GM19035 (cell line): ENCODE measurements around the gene TCAIM.
"Not testable (repeated sequence)": the region's sequence is repeated elsewhere in the genome, so short reads cannot be mapped to it uniquely, and the experiment has no call there.

ENCODE experiments used
- ATAC-seq: cut with Tn5 transposase; IDR thresholded peaks from one replicate; pipeline ENCODE4 v1.9.1; 2021; ENCODE audit not compliant: unreplicated experiment

The TCAIM gene

GRCh38 chr3:44342176-44342790, 3.7 kb downstream of the TCAIM start:
- ATAC-seq = no peak

GRCh38 chr3:44343421-44343820, 4.9 kb downstream of the TCAIM start:
- ATAC-seq = no peak

DNA sequence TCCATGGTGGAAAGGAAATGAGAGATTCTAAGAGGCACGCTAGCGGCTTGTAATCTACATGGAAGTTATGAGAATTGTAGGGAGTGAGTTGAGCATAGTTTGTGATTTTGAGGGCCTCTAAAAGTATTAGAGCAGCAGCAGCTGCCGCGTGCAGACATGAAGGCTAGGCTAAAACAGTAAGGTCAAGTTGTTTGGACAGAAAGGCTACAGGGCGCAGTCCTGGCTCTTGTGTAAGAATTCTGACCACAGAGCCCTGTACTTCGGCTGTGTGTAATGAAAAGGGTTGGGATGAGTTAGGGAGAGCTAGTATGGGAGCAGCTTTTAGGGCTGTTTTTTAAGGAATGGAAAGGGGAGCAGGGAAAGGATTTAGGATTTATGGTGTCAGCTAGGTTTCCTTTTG, 8.0 kb downstream of the TCAIM start:
- ATAC-seq = not testable (repeated sequence)

DNA sequence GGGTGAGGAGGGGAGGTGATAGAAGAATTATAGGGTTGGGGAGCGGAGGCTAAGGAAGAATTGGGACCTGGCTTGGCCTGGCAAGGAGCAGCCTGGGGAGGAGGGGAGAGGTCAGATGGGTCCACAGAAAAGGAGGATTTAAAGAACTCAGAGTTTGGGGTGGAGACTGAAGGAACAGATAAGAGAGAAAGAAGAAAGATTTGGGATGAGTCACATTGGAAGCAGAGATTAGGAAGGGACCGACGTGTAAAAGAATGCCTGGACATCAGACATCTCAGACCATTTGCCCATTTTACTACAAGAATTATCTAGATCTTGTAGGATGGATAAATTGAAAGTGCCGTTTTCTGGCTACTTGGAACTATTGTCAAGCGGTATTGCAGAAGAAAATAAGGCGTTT, 10.4 kb downstream of the TCAIM start:
- no peak for ATAC-seq

GRCh38 chr3:44353355-44353924, 14.9 kb downstream of the TCAIM start:
- ATAC-seq = no peak

- no peak for ATAC-seq
These were observed 16.9 kb downstream of the TCAIM start for GRCh38 chr3:44355362-44356033.

DNA sequence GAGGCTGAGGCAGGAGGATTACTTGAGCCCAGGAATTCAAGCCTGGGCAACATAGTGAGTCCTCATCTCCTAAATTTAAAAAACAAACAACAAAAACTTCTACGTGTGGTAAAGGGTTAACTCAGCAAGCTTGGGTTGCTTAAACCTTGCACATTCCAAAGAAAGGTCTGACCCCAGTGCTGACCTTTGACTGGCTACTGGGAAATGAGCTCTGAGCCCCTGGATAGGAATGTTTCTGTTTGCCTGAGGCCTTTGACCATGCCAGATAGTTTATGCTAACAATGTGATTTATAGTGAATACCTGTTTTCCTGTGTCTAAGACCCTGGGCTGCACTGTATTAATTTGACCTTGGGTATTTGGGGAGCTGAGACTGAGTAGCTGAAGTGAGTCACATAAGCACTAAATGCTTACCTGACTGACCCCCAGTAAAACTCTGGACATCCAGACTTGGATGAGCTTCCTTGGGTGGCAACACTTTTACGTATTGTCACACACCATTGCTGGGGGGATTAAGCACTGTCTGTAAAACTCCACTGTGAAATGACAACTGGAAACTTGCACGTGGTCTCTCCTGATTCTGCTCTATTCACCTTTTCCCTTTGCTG, 20.7 kb downstream of the TCAIM start:
- ATAC-seq = no peak

GRCh38 chr3:44363591-44363990, 25.0 kb downstream of the TCAIM start:
- ATAC-seq = no peak

DNA sequence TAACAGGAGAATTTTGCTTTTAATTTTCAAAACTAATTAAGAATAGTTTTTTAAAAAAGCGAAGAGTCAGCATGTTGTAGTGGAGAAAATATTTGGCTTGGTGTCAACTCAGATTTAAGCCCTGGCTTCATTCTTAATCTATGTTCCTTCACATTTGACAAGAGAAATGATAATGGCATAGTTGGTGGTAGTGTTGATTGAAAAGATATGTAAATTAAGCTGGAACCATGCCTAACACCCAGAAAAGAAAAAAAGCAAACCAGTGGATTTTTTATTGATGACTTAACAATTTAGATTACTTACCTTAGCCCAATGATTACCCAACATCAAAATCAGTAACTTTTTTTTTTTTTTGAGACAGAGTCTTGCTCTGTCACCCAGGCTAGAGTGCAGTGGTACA, 27.4 kb downstream of the TCAIM start:
- no peak for ATAC-seq

DNA sequence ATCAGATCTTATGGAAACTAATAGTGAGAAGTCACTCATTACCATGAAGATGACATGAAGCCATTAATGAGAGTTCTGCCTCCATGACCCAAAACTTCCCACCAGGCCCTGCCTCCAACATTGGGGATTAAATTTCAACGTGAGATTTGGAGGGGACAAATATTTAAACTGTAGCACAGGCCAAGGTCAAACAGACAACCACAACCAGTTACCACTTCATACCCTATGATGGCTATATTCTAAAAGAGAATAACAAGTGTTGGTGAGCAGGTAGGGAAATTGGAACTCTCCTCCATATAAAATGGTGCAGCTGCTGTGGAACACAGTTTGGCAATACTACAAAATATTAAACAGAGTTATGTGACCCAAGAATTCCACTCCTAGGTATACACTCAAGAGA, 36.9 kb downstream of the TCAIM start:
- no peak for ATAC-seq

DNA sequence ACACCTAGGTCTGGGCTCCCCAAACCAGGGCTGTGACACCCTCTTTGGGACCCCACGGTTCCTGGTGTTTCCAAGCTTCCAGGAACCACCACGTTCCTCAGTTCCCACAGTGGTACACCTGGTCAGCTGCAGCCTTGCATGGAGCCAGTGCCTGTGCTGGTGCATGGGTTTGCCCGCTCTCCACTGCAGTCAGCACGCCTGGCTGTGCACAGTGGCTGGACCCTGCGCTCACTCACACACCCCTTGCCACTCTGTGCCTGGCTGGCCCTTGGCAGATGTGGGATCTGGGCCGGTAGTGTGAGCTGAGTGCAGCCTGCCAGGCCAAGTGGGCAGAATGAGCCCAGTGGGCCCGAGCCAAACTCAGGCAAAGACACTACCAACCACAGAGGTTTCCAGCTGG, 48.8 kb downstream of the TCAIM start:
- no peak for ATAC-seq

DNA sequence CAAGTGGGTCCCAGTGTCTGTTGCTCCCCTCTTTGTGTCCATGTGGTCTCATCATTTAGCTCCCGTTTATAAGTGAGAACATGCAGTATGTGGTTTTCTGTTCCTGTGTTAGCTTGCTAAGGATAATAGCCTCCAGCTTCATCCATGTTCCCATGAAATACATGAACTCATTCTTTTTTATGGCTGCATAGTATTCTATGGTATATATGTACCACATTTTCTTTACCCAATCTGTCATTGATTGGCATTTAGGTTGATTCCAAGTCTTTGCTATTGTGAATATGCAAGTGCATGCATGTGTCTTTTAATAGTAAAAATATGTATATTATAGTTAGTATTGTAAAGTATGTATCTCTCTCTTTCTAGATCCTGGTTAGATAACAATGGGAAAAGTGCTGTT, 53.9 kb downstream of the TCAIM start:
- no peak for ATAC-seq

- ATAC-seq = no peak
These were observed 57.1 kb downstream of the TCAIM start for GRCh38 chr3:44395714-44396113.

GRCh38 chr3:44396200-44397171, 57.9 kb downstream of the TCAIM start:
- ATAC-seq = no peak

DNA sequence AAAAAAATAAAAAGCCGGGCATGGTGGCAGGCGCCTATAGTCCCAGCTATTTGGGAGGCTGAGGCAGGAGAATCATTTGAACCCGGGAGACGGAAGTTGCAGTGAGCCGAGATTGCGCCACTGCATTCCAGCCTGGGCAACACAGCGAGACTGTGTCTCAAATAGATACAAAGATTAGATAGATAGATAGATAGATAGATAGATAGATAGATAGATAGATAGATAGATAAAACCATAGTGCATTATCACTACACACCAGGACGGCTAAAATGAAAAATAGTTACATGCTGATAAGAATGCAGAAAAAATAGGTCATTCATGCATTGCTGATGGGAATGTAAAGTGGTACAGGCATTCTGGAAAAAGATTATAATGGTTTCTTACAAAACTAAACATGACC, 59.7 kb downstream of the TCAIM start:
- not testable (repeated sequence) for ATAC-seq

GRCh38 chr3:44398853-44399252, 60.3 kb downstream of the TCAIM start:
- no peak for ATAC-seq

GRCh38 chr3:44400771-44401170, 62.2 kb downstream of the TCAIM start:
- ATAC-seq = no peak

GRCh38 chr3:44402548-44402947, 64.0 kb downstream of the TCAIM start:
- ATAC-seq = no peak

DNA sequence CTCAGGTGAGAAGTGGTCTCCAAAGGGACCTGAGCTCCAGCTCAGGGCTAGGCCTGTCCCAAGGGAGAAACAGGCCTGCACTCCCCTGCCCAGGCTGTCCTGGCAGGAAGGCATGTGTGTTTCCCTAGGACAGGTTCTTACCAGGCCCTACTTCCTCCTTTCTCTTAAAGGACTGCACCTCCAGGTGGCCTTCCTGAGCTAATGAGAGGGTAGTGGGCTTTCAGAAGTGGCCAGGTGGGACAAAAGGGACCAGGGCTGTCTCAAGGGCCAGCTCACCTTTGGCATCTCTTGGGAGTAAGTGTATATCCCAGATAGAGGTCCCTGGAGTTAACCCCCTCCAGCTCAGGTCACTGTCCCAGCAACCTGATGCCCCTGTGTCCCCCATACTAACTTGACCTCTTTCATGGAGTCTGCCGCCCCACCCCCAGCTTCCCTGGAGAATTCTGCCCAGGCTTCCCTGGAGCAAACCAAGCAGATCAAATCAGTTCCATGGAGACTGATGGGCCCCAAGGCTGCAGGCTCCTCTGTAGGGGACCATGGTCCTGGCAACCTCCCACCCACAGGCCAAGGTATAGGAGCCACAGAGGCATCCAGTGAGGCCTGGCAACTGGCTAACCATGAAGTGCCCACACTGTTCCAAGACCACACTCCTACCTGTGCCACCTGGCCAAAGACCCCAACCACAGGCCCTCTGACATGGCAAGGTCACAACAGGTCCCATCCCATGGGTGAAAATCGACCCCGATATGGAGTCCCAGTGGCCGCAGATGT, 71.3 kb downstream of the TCAIM start:
- no peak for ATAC-seq

DNA sequence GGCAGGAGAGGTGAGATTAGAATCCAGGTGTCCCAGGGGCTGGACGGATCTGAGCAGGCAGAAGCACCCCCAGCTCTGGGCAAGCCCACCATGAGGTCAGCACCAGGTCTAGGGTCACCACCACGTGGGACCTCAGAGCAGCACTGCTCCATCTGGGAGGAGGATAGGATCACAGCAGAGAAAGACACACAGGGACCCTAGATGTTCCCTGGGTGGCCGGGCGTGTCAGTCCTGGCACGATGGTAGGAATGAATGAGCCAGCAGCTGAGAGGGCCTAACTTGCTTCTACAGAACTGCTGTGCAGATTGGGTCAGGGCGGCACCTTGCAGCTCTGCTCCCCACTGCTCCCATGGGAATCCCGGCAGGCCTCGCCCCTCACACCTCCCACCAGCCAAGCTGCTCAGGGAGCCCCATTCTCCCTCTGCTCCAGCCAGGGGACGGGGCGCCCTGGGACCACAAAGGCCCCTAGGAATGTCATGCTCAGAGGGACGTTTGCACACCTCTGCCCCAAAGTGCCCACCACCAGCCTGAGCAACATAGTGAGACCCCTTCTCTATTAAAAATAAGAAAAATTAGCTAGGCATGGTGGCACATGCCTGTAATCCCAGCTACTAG, 72.6 kb downstream of the TCAIM start:
- ATAC-seq = no peak
